GM23248 (cell line): ENCODE measurements around the gene PIBF1. TPM values are rescaled to one million over a fixed set of nuclear protein-coding genes. Genes with fewer than 3 reads are reported as not detected.

ENCODE experiments used
- DNase-seq: peaks from one replicate; pipeline ENCODE4 v3.0.0-alpha.2; 2015
- H2AFZ ChIP-seq: fragments of 200-600 bp; sonication (generic); 2 replicates; pipeline ENCODE4 v1.6.1; 2016; ENCODE audit warnings: antibody characterized with exemption
- H3F3A ChIP-seq: fragments of 200-600 bp; sonication (generic); 2 replicates; pipeline ENCODE4 v1.6.1; 2016; ENCODE audit warnings: mild to moderate bottlenecking, antibody characterized with exemption, mixed run types; ENCODE audit not compliant: insufficient read depth
- H3K27ac ChIP-seq: fragments of 200-600 bp; sonication (generic); 2 replicates; pipeline ENCODE4 v1.5.1; 2016; ENCODE audit warnings: mild to moderate bottlenecking
- H3K27me3 ChIP-seq: fragments of 200-600 bp; sonication (generic); replicated peaks from 2 replicates; pipeline ENCODE4 v1.6.1; 2016; ENCODE audit warnings: mild to moderate bottlenecking; ENCODE audit not compliant: insufficient read depth
- H3K36me3 ChIP-seq: fragments of 200-600 bp; sonication (generic); 2 replicates; pipeline ENCODE4 v1.6.1; 2016; ENCODE audit warnings: low read depth, mild to moderate bottlenecking
- H3K4me1 ChIP-seq: fragments of 200-600 bp; sonication (generic); 2 replicates; pipeline ENCODE4 v1.6.1; 2016; ENCODE audit warnings: mild to moderate bottlenecking; ENCODE audit not compliant: insufficient read depth
- H3K4me2 ChIP-seq: fragments of 200-600 bp; sonication (generic); one replicate; pipeline ENCODE4 v1.6.1; 2016; ENCODE audit warnings: mild to moderate bottlenecking; ENCODE audit not compliant: unreplicated experiment
- H3K4me3 ChIP-seq: fragments of 200-600 bp; sonication (generic); 2 replicates; pipeline ENCODE4 v1.5.1; 2016; ENCODE audit warnings: mild to moderate bottlenecking
- H3K79me2 ChIP-seq: fragments of 200-600 bp; sonication (generic); 2 replicates; pipeline ENCODE4 v1.6.1; 2016; ENCODE audit warnings: mild to moderate bottlenecking; ENCODE audit not compliant: insufficient read depth
- H3K9ac ChIP-seq: fragments of 200-600 bp; sonication (generic); 2 replicates; pipeline ENCODE4 v1.6.1; 2016; ENCODE audit warnings: mild to moderate bottlenecking
- H3K9me2 ChIP-seq: fragments of 200-600 bp; sonication (generic); 2 replicates; pipeline ENCODE4 v1.6.1; 2016; ENCODE audit warnings: mixed run types, mild to moderate bottlenecking, moderate library complexity; ENCODE audit not compliant: insufficient read depth
- H3K9me3 ChIP-seq: fragments of 200-600 bp; sonication (generic); one replicate; pipeline ENCODE4 v1.6.1; 2017; ENCODE audit warnings: low read depth
- H4K20me1 ChIP-seq: fragments of 200-600 bp; sonication (generic); 2 replicates; pipeline ENCODE4 v1.6.0; 2016; ENCODE audit not compliant: insufficient read depth
- EZH2 ChIP-seq: fragments of 200-600 bp; sonication (generic); IDR thresholded peaks from 2 replicates; pipeline ENCODE4 v1.6.1; 2018; ENCODE audit warnings: antibody characterized with exemption, mild to moderate bottlenecking; ENCODE audit not compliant: insufficient read depth, poor library complexity, severe bottlenecking
- EZH2phosphoT487 ChIP-seq: fragments of 200-600 bp; sonication (generic); IDR thresholded peaks from 2 replicates; pipeline ENCODE4 v1.6.1; 2018; ENCODE audit warnings: antibody characterized with exemption, moderate library complexity, mild to moderate bottlenecking, low read depth; ENCODE audit not compliant: insufficient read depth
- WGBS, 2 experiments: methylation state at CpG; one replicate each; pipeline ENCODE4 v1.1.6; 2015 to 2017; ENCODE audit warnings: low lambda C conversion rate in 2 of 2, low coverage in 1 of 2; ENCODE audit errors: missing lambda C conversion rate in 2 of 2; 5-methylcytosine and 5-hydroxymethylcytosine counted together
- in situ Hi-C: fragments of 300-500 bp; cut with MboI; formaldehyde crosslinking; loops from 2 replicates; pipeline ENCODE4 v1.15.0; 2020
- polyA plus RNA-seq: library from polyadenylated mRNA; unstranded; fragments of >200 nt; fragmentation: Nextera tagmentation; extraction: Ambion mirVana; gene quantifications from 2 replicates; pipeline ENCODE4 v1.2.1, GENCODE V29; 2016
- total RNA-seq: library from RNA; depleted of rRNA; stranded (reverse); fragments of >200 nt; shearing (Covaris generic); gene quantifications from 2 replicates; pipeline ENCODE4 v1.2.3, GENCODE V29; 2014

The PIBF1 gene
- total and polyA plus RNA-seq, 2 experiments from 2014 or later, result 15.2 to 17.0 TPM

GRCh38 chr13:72970301-72970880 lies 188.5 kb downstream of the PIBF1 start:
- Histone ChIP-seq H2AFZ (no peak overlapping the region), H3K9ac (no peak overlapping the region), H3K79me2 (no peaks in the 10 kb centered on the region), H3K9me3 (no peaks in the 10 kb centered on the region), H3K27ac (no peak overlapping the region), H3K9me2 (no peaks in the 10 kb centered on the region), H3F3A (no peaks in the 10 kb centered on the region), H3K4me3 (no peak overlapping the region), H3K4me1 (no peaks in the 10 kb centered on the region), H3K27me3 (no peaks in the 10 kb centered on the region), H4K20me1 (no peaks in the 10 kb centered on the region), H3K4me2 (no peak overlapping the region), H3K36me3 (no peaks in the 10 kb centered on the region)
- no peak for DNase-seq
- TF ChIP-seq EZH2phosphoT487 (no peak), EZH2 (no peak)
- WGBS, 2 experiments, result 94 to 97% methylated on average over 2 of the region's 2 CpGs
- in situ Hi-C loops, result no loop called here

DNA sequence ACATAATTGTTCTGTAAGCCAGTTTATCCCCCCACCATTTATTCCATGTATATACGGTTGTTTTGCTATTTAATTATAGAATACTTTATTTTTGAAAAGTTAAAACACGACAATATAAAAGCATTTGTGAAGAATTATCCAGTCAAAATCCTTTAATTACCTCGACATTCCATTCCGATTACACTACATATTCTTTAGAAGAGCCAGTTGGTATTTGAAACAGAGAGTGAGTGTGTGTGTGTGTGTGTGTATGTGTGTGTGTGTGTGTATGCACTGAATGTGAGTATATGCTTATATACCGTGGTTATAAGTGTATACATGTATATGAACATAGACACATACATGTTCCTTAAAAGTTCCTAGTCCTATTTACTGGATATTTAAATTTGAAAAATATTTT lies 189.0 kb downstream of the PIBF1 start:
- Histone ChIP-seq H3K4me2 (no peak overlapping the region), H3K79me2 (no peaks in the 10 kb centered on the region), H3K36me3 (no peaks in the 10 kb centered on the region), H4K20me1 (no peaks in the 10 kb centered on the region), H3K9me3 (no peaks in the 10 kb centered on the region), H3K9me2 (no peaks in the 10 kb centered on the region), H3K4me1 (no peaks in the 10 kb centered on the region), H2AFZ (no peak overlapping the region), H3K27ac (no peak overlapping the region), H3K4me3 (no peak overlapping the region), H3F3A (no peaks in the 10 kb centered on the region), H3K27me3 (no peaks in the 10 kb centered on the region), H3K9ac (no peak overlapping the region)
- peak; percentile 20 for DNase-seq
- TF ChIP-seq EZH2phosphoT487 (no peak), EZH2 (no peak)
- 96 to 98% methylated on average over 5 of the region's 5 CpGs for WGBS, 2 experiments
- in situ Hi-C loops, result no loop called here

DNA sequence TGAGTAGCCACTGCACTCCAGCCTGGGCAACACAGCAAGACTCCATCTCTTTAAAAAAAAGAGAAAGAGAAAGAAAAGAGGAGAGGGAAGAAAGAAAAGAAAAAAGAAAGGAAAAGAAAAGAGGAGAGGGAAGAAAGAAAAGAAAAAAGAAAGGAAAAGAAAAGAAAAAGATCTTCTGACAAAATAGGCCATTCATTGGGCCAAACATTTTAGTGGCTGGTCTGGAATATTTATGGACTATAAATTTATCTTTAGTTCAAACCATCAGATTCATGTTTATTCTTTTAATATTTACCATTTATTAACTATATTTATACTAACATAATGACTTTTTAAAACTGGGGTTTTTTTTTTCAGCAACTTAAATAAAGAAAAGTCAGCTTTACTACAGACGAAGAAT lies 191.3 kb downstream of the PIBF1 start:
- no peak overlapping the region for H3K27ac ChIP-seq
- no peaks in the 10 kb centered on the region for H3K4me1 ChIP-seq
- no peaks in the 10 kb centered on the region for H3K9me2 ChIP-seq
- H4K20me1 ChIP-seq, result no peaks in the 10 kb centered on the region
- no peak overlapping the region for H3K9ac ChIP-seq
- 0 out of 2 replicates have a peak, but pooled peaks cover 8% of the 10 kb centered on the region for H3K36me3 ChIP-seq
- DNase-seq, result no peak
- H2AFZ ChIP-seq, result no peak overlapping the region
- in situ Hi-C loops, result no loop called here
- WGBS, 2 experiments, result 98 to 100% methylated on average over 1 of the region's 1 CpG
- H3K79me2 ChIP-seq, result no peaks in the 10 kb centered on the region
- no peaks in the 10 kb centered on the region for H3K9me3 ChIP-seq
- no peak overlapping the region for H3K4me3 ChIP-seq
- TF ChIP-seq EZH2phosphoT487 (no peak), EZH2 (no peak)
- H3F3A ChIP-seq, result no peaks in the 10 kb centered on the region
- H3K4me2 ChIP-seq, result no peak overlapping the region
- no peaks in the 10 kb centered on the region for H3K27me3 ChIP-seq

GRCh38 chr13:72983085-72983768 lies 201.3 kb downstream of the PIBF1 start:
- peaks cover 21% of the 10 kb centered on the region for H3K4me1 ChIP-seq
- H3K36me3 ChIP-seq, result no peaks in the 10 kb centered on the region
- peak overlapping the region; percentile 15; the same call in 1 of the 2 replicates for H3K4me3 ChIP-seq
- no peaks in the 10 kb centered on the region for H3K27me3 ChIP-seq
- H3F3A ChIP-seq, result peaks cover 30% of the 10 kb centered on the region
- peak overlapping the region; percentile 66 for H3K9ac ChIP-seq
- in situ Hi-C loops, result no loop called here
- H2AFZ ChIP-seq, result peak overlapping the region; percentile 50
- no peaks in the 10 kb centered on the region for H3K9me2 ChIP-seq
- DNase-seq, result peak; percentile 87
- H4K20me1 ChIP-seq, result no peaks in the 10 kb centered on the region
- H3K79me2 ChIP-seq, result no peaks in the 10 kb centered on the region
- H3K27ac ChIP-seq, result peak overlapping the region; percentile 91
- TF ChIP-seq EZH2phosphoT487 (no peak), EZH2 (no peak)
- H3K4me2 ChIP-seq, result peak overlapping the region; percentile 42
- H3K9me3 ChIP-seq, result no peaks in the 10 kb centered on the region
- 17 to 24% methylated on average over 5 of the region's 5 CpGs for WGBS, 2 experiments
